Activated CD8-positive, alpha-beta T cell treated with anti-CD3 and anti-CD28 coated beads, Interleukin-2, amount 10 ng/mL, durations not matched to agents 7 days and 5 days (primary cell): ENCODE data around the gene KRTAP2-2. TPM values are rescaled to one million over a fixed set of nuclear protein-coding genes. Genes with fewer than 3 reads are reported as not detected.
"Not testable (repeated sequence)": the region's sequence is repeated elsewhere in the genome, so short reads cannot be mapped to it uniquely, and the experiment has no call there.

Source experiments
- ATAC-seq: fragments of 150-1000 bp; cut with Tn5 transposase; one replicate; pipeline ENCODE4 v1.10.0; 2021; ENCODE audit warnings: moderate library complexity
- CTCF ChIA-PET: fragments of 350-600 bp; sonication (Branson Sonifier 250); formaldehyde crosslinking; loops from one replicate; lab custom pipeline; 2021; ENCODE audit warnings: antibody characterized with exemption; lab: Charles Lee
- POLR2A ChIA-PET: fragments of 350-600 bp; sonication (Branson Sonifier 250); formaldehyde crosslinking; loops from one replicate; lab custom pipeline; 2021; ENCODE audit warnings: antibody characterized with exemption; lab: Charles Lee
- DNase-seq: peaks from one replicate; pipeline ENCODE4 v3.0.0-alpha.2; 2020
- H3K27ac Mint-ChIP-seq: one replicate; pipeline ENCODE4 v1.8.0; 2021; ENCODE audit warnings: mild to moderate bottlenecking, mixed read lengths
- H3K27me3 Mint-ChIP-seq: one replicate; pipeline ENCODE4 v1.8.0; 2021; ENCODE audit warnings: low read depth, mixed read lengths
- H3K36me3 Mint-ChIP-seq: one replicate; pipeline ENCODE4 v1.8.0; 2021; ENCODE audit warnings: low read depth, mixed read lengths
- H3K4me1 Mint-ChIP-seq: one replicate; pipeline ENCODE4 v1.8.0; 2021; ENCODE audit warnings: low read depth, mixed read lengths
- H3K4me3 Mint-ChIP-seq: one replicate; pipeline ENCODE4 v1.8.0; 2021; ENCODE audit warnings: mild to moderate bottlenecking, mixed read lengths
- H3K9me3 Mint-ChIP-seq: one replicate; pipeline ENCODE4 v1.8.0; 2022; ENCODE audit warnings: mixed read lengths; ENCODE audit not compliant: insufficient read depth
- total RNA-seq, 2 experiments: library from RNA; stranded (reverse); gene quantifications; one replicate each; pipeline ENCODE4 v1.2.3, GENCODE V29; 2021

Gene KRTAP2-2
- total RNA-seq, 2 experiments from 2014 or later, result not detected

DNA sequence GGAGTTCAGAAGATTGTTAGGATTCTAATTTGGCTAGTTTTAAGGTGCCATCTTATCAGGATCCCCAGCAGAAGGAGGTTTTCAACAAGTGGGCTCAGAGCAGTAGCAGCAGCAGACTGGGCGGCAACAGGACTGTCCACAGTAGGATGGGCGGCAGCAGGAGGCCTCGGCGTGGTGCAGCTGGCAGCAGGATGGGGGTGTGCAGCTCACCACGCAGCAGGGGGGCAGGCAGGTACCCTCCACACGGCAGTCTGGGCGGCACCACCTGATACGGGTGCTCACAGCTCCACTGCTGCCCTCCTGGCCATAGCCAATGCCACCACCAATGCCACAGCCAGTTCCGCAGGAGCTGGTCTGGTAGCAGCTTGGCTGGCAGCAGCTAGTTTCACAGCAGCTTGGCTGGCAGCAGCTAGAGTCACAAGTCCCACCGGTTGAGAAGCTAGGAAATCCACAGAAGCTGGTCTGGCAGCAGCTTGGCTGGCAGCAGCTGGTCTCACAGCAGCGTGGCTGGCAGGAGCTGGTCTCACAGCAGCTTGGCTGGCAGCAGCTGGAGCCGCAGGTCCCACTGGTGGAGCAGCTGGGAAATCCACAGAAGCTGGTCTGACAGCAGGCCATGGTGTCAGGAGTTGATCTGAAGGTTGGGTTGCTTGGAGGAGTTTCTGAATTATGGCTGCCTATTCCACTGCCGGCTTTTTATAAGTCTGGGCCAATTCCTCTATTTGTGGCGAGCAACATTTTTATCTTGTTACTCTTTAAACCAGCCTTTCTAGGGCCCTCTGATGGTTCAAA, 14.1 kb downstream of the KRTAP2-2 start, which contains the start of gene KRTAP1-1:
KRTAP1-1 (minus strand) TSS at position 668 of the 789 bp plus-strand sequence; CDS start at position 615, 53 bp downstream.
- CTCF ChIA-PET, H3K4me1 Mint-ChIP-seq, ATAC-seq, H3K4me3 Mint-ChIP-seq, H3K36me3 Mint-ChIP-seq, DNase-seq, H3K9me3 Mint-ChIP-seq, H3K27ac Mint-ChIP-seq, POLR2A ChIA-PET: not testable (repeated sequence)
- H3K27me3 Mint-ChIP-seq, result peaks cover 17% of the 10 kb centered on the region

DNA sequence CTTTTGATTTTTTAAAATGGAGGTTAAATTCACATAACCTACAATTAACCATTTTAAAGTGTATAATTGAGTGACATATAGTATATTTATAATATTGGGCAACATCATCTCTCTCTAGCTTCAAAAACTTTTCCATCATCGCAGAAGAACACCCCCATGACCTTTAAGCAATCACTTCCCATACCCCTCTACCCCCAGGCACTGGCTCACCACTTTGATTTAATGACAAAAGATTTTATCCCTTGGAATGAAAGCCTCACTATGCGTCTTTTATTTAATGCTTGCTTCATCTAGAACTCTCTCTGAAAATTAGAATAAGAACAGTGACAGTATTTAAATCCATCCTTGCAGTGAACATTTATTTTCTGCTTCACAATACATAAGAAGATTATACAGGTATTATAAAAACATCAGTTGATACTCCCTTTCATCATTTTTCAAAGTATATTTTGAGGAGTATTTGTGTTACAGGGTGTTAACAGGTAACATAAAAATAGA, 17.1 kb downstream of the KRTAP2-2 start:
- Mint-ChIP-seq H3K4me3 (no peak overlapping the region), H3K27me3 (peaks cover 11% of the 10 kb centered on the region), H3K36me3 (no peaks in the 10 kb centered on the region), H3K9me3 (peaks cover under 1% of the 10 kb centered on the region), H3K4me1 (no peaks in the 10 kb centered on the region), H3K27ac (no peak overlapping the region)
- ChIA-PET POLR2A (no interaction called here), CTCF (no interaction called here)
- DNase-seq (no peak), ATAC-seq (no peak)

DNA sequence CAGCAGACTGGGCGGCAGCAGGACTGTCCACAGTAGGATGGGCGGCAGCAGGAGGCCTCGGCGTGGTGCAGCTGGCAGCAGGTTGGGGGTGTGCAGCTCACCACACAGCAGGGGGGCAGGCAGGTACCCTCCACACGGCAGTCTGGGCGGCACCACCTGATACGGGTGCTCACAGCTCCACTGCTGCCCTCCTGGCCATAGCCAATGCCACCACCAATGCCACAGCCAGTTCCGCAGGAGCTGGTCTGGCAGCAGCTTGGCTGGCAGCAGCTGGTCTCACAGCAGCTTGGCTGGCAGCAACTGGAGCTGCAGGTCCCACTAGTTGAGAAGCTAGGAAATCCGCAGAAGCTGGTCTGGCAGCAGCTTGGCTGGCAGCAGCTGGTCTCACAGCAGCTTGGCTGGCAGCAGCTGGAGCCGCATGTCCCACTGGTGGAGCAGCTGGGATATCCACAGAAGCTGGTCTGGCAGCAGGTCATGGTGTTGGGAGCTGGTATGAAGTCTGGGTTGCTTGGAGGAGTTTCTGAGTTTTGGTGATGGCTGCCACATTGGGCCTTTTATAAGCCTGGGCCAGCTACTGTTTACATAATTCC, 20.6 kb downstream of the KRTAP2-2 start, which contains the start of gene KRTAP1-3:
KRTAP1-3 (minus strand) TSS at position 529 of the 590 bp plus-strand sequence; CDS start at position 476, 53 bp downstream.
- H3K36me3 Mint-ChIP-seq, CTCF ChIA-PET, H3K27me3 Mint-ChIP-seq, H3K27ac Mint-ChIP-seq, POLR2A ChIA-PET, H3K9me3 Mint-ChIP-seq, H3K4me1 Mint-ChIP-seq, H3K4me3 Mint-ChIP-seq, ATAC-seq, DNase-seq: not testable (repeated sequence)

DNA sequence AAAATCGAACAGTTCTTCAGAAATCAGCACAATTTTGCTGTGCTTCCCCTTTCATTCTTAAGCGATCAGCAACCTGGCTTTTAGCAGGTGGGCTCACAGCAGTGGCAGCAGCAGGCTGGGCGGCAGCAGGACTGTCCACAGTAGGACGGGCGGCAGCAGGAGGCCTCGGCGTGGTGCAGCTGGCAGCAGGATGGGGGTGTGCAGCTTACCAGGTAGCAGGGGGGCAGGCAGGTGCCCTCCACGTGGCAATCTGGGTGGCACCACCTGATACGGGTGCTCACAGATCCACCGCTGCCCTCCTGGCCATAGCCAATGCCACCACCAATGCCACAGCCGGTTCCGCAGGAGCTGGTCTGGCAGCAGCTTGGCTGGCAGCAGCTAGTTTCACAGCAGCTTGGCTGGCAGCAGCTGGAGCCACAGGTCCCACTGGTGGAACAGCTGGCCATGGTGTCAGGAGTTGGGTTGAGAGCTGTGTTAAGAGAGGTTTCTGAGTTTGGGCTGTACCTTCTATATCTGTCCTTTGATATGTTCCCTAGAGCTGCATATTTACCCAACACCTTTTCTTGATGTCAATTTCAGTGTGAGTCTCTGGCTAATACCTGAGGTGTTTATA, 25.3 kb downstream of the KRTAP2-2 start, which contains the start of gene KRTAP1-4:
KRTAP1-4 (minus strand) TSS at position 563 of the 613 bp plus-strand sequence; CDS start at position 446, 117 bp downstream.
- H3K4me1 Mint-ChIP-seq, result peaks cover 2% of the 10 kb centered on the region
- CTCF ChIA-PET, result no interaction called here
- ATAC-seq (no peak), DNase-seq (no peak)
- POLR2A ChIA-PET, result no interaction called here
- H3K27me3 Mint-ChIP-seq, result peaks cover 10% of the 10 kb centered on the region
- H3K36me3 Mint-ChIP-seq, result no peaks in the 10 kb centered on the region
- no peak within 1 kb of the TSS for H3K4me3 Mint-ChIP-seq
- no peaks in the 10 kb centered on the region for H3K9me3 Mint-ChIP-seq
- no peak within 1 kb of the TSS for H3K27ac Mint-ChIP-seq

DNA sequence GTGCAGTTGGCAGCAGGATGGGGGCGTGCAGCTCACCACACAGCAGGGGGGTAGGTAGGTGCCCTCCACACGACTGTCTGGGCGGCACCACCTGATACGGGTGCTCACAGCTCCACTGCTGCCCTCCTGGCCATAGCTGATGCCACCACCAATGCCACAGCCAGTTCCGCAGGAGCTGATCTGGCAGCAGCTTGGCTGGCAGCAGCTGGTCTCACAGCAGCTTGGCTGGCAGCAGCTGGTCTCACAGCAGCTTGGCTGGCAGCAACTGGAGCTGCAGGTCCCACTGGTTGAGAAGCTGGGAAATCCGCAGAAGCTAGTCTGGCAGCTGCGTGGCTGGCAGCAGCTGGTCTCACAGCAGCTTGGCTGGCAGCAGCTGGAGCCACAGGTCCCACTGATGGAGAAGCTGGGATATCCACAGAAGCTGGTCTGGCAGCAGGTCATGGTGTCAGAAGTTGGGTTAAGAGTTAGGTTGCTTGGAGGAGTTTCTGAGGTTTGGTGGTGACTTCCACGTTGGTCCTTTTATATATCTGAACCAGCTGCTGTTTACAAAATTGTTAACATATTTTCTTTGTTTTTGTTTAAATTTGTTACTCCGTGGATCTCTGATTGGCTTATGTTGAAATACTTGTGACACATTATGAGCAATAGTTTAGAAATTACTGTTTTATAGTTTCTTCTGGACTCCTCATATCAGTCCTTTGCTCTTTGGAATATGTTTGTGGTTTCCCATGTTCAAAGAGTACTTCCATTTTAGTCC, 28.1 kb downstream of the KRTAP2-2 start, which contains the start of gene KRTAP1-5:
KRTAP1-5 (minus strand) TSS at position 494 of the 757 bp plus-strand sequence; CDS start at position 441, 53 bp downstream.
- CTCF ChIA-PET, result no interaction called here
- ATAC-seq (no peak), DNase-seq (no peak)
- no peak within 1 kb of the TSS for H3K4me3 Mint-ChIP-seq
- H3K27ac Mint-ChIP-seq, result no peak within 1 kb of the TSS
- H3K4me1 Mint-ChIP-seq, result peaks cover 4% of the 10 kb centered on the region
- no peaks in the 10 kb centered on the region for H3K9me3 Mint-ChIP-seq
- no peaks in the 10 kb centered on the region for H3K36me3 Mint-ChIP-seq
- POLR2A ChIA-PET, result no interaction called here
- H3K27me3 Mint-ChIP-seq, result peaks cover 20% of the 10 kb centered on the region

DNA sequence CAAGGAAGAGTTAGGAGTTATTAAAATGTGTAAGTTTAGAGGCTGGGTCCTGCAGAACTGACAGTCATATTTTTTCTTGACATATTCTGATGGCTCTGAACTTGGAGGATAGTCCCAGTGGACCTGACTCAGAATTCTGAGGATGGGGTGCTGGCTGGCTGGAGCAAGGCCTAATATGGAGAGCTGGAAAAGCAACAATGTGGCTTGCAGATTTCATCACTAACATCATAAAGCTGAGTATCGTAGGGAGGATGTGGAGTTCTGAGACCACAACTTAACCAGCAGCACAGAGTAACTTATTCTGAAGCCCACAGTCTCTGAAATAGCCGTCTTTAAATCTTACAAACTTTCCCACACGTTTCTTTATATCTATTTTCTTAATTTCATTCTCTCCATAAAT, 30.3 kb downstream of the KRTAP2-2 start:
- H3K27ac Mint-ChIP-seq, result no peak overlapping the region
- H3K9me3 Mint-ChIP-seq, result no peaks in the 10 kb centered on the region
- no peak overlapping the region for H3K4me3 Mint-ChIP-seq
- peaks cover 19% of the 10 kb centered on the region for H3K27me3 Mint-ChIP-seq
- ATAC-seq (no peak), DNase-seq (no peak)
- POLR2A ChIA-PET, result no interaction called here
- no peaks in the 10 kb centered on the region for H3K36me3 Mint-ChIP-seq
- CTCF ChIA-PET, result interaction anchor here (0.9 to 1.5 kb wide), 3 partner anchors 9 to 221 kb away, joined by 3 read pairs; no protein-coding TSS in a partner anchor
- peaks cover 4% of the 10 kb centered on the region for H3K4me1 Mint-ChIP-seq

DNA sequence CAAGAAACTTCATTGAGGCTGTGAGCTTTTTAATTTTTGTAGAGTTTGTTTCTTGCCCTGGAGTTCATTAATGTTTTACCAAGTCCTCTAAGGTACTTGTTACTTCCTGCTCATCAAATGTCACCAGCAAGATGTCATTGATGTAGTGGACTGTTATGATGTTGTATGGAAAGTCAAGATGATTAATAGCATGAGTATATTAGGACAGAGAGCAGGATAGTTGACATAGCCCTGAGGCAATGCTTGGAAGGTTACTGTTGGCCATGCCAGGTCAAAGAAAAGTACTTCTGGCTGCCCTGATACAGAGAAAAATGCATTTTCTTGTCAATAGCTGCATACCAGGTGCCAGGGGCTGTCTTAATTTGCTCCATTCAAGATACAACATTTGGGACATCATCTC, 34.7 kb downstream of the KRTAP2-2 start:
- Mint-ChIP-seq H3K27me3 (peaks cover 14% of the 10 kb centered on the region), H3K4me1 (peaks cover 4% of the 10 kb centered on the region), H3K4me3 (no peak overlapping the region), H3K27ac (no peak overlapping the region), H3K9me3 (no peaks in the 10 kb centered on the region), H3K36me3 (no peaks in the 10 kb centered on the region)
- no peak for ATAC-seq
- no peak for DNase-seq
- ChIA-PET POLR2A (no interaction called here), CTCF (interaction anchor here (1.0 kb wide), 1 partner anchor 111 kb away, joined by 3 read pairs; no protein-coding TSS in a partner anchor)

DNA sequence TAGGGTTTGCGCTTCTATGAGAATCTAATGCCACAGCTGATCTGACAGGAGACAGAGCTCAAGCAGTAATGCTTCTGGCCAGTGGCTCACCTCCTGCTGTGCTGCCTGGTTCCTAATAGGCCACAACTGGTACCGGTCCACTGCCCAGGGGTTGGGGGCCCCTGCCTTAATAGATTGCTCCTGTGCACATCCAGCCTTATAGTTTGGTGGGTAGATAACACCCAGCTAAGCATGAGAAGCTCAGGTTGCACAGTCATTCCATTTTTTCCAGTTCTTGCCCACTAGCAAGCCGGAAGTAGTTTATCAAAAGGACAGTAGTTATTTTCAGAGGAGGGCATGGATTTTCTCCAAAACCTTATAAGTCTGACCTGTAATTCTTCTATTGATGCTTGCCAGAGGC, 35.6 kb downstream of the KRTAP2-2 start:
- H3K27me3 Mint-ChIP-seq, result peaks cover 15% of the 10 kb centered on the region
- ChIA-PET POLR2A (no interaction called here), CTCF (no interaction called here)

DNA sequence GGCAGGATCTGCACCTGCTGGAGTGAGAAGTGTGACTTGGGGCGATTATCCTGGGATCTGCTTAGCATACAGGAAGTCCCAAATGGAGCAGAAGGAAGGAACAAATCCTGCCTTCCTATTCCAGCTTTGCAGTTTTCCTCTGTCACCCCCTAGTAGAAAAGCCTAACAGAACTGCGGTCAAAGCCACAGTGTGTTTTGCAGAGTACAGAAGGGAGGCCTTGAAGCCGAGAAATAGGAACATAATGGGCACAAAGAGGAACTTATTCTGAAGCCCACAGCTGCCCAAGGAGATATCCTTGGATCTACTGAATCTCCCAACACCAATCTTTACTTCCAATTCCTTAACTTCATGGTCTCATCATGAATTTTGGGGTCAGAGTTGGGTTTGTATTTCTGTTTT, 36.5 kb downstream of the KRTAP2-2 start:
- POLR2A ChIA-PET, result no interaction called here
- H3K9me3 Mint-ChIP-seq, result no peaks in the 10 kb centered on the region
- H3K27ac Mint-ChIP-seq, result no peak overlapping the region
- no peak overlapping the region for H3K4me3 Mint-ChIP-seq
- DNase-seq (no peak), ATAC-seq (no peak)
- peaks cover 12% of the 10 kb centered on the region for H3K27me3 Mint-ChIP-seq
- CTCF ChIA-PET, result no interaction called here
- H3K36me3 Mint-ChIP-seq, result no peaks in the 10 kb centered on the region
- no peaks in the 10 kb centered on the region for H3K4me1 Mint-ChIP-seq

More for the DNA sequence above, 35.6 kb downstream of the KRTAP2-2 start:
- Mint-ChIP-seq H3K27ac (no peak overlapping the region), H3K4me1 (no peaks in the 10 kb centered on the region), H3K4me3 (no peak overlapping the region), H3K36me3 (no peaks in the 10 kb centered on the region), H3K9me3 (no peaks in the 10 kb centered on the region)
- DNase-seq (no peak), ATAC-seq (no peak)

DNA sequence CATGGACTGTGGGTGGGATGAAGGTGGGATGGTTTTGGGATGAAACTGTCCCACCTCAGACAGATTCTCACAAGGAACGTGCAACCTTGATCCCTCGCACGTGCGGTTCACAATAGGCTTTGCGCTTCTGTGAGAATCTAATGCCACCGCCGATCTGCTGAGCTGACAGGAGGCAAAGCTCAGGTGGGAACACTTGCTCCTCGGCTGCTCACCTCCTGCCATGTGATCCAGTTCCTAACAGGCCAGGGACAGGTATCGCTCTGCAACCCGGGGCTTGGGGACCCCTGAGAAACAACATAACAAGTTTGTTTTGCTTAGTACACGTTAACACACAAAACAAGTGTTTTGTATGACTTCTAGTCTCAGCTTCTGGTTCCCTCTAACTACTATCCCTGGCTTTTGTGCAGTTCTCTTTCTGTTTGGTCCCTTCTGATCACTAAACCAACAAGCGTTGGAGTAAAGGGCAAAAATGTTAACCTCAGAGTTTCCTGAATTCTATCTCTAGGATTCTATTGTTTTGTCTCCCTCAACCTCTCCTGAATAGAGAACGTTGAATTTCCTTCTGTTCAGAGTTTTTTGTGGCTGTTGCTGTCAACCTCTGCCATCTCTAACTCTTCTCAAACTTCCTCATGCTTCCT, 38.3 kb downstream of the KRTAP2-2 start:
- Mint-ChIP-seq H3K36me3 (no peaks in the 10 kb centered on the region), H3K27me3 (peaks cover 10% of the 10 kb centered on the region), H3K9me3 (no peaks in the 10 kb centered on the region), H3K4me3 (no peak overlapping the region), H3K27ac (no peak overlapping the region), H3K4me1 (no peaks in the 10 kb centered on the region)
- DNase-seq (no peak), ATAC-seq (no peak)
- ChIA-PET POLR2A (no interaction called here), CTCF (interaction anchor here (1.5 kb wide), 1 partner anchor 8 kb away, joined by 3 read pairs; no protein-coding TSS in a partner anchor)

DNA sequence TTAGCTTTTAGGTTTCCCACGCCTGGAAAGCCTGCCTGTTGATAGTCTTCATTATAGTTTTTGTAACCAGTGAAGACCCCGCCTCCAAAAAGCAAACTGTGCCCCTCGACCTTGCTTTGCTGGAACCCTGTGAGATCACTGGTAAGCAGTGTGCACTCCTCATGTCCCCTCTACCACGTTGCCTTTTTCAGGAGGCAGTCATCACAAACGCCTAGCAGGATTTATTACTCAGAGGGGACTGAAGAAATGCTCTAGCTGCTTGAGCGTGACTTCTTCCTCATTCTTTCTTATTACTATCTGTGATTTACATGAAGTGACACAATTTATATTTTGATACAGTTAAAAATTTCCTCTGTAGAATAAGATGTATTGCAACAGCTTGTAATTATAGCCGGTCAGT, 39.6 kb downstream of the KRTAP2-2 start:
- H3K27me3 Mint-ChIP-seq, result peaks cover 8% of the 10 kb centered on the region
- no peak overlapping the region for H3K4me3 Mint-ChIP-seq
- CTCF ChIA-PET, result interaction anchor here (1.5 kb wide), 1 partner anchor 9 kb away, joined by 3 read pairs; no protein-coding TSS in a partner anchor
- ATAC-seq (no peak), DNase-seq (no peak)
- no peaks in the 10 kb centered on the region for H3K36me3 Mint-ChIP-seq
- no peaks in the 10 kb centered on the region for H3K4me1 Mint-ChIP-seq
- no peak overlapping the region for H3K27ac Mint-ChIP-seq
- H3K9me3 Mint-ChIP-seq, result no peaks in the 10 kb centered on the region
- POLR2A ChIA-PET, result no interaction called here
